Measurements from ENCODE around the gene RNF149.
A peak's percentile ranks its signal among the peaks of the same experiment; 100 is the strongest.
"Not testable (repeated sequence)": the region's sequence is repeated elsewhere in the genome, so short reads cannot be mapped to it uniquely, and the experiment has no call there.

RNF149 gene

DNA sequence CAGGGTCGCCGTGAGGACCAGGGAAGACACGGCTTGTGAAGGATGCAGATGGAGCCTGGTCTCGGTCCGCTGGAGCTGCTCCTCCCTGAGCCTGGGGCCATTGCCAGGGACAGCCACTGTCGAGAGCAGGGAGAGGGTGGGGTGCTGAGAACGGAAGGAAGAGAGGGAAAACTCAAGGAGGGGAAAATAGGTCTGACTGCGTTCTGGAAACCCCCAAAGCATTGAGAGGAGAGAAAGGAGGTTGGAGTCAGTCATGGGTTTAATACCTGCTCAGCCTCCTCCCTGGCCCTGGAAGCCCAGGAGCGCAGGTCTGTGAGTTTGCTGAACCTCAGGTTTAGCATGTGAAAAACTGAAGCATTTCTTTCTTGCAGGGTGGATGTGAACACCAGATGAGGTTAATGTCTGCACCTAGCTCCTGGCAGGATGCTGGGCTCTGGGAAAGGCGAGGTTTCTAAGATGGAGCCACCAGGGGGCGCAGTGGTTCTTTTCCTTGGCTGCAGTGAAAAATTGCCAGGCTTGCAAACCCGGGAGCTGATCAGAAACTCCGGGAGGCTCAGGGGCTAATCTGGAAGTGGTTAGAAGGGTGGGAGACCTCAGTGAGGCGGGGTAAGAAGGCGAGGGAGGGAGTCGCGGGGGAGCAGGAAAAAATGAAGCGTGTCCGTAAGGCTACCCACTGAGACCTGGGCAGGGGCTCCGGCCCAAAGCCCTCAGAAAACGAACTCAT lies 33.6 kb upstream of the RNF149 start:
- Mint-ChIP-seq H3K4me3 (no peak overlapping the region), H3K27ac (no peak overlapping the region), H3K9me3 (no peaks in the 10 kb centered on the region), H3K4me1 (ENCODE audit: low read depth) (peaks cover 18% of the 10 kb centered on the region), H3K36me3 (ENCODE audit: low read depth) (no peaks in the 10 kb centered on the region), H3K27me3 (no peaks in the 10 kb centered on the region)
- peak; percentile 84 for DNase-seq

DNA sequence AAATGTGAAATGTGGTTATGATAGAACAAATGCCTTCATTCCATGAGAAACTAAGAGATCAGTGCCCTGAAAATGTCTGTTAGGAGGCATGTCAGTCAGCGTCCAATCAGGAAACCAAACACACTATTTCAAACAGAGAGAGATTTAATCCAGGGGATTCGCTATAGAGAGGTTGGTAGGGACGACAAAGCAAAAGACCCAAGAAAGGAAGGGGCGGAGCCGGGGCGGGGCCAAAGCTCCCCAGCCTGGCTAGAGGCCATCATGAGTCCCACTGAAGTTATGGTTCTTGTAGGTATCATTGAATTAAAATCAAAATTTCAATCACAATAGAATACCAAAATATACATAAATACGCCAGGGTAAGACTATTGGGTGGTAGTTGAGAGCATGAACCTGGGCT lies 32.9 kb upstream of the RNF149 start:
- no peaks in the 10 kb centered on the region for H3K9me3 Mint-ChIP-seq
- no peak overlapping the region for H3K27ac Mint-ChIP-seq
- DNase-seq: peak; percentile 54
- H3K27me3 Mint-ChIP-seq: no peaks in the 10 kb centered on the region
- H3K36me3 Mint-ChIP-seq (ENCODE audit: low read depth): no peaks in the 10 kb centered on the region
- H3K4me3 Mint-ChIP-seq: no peak overlapping the region
- H3K4me1 Mint-ChIP-seq (ENCODE audit: low read depth): peaks cover 18% of the 10 kb centered on the region

DNA sequence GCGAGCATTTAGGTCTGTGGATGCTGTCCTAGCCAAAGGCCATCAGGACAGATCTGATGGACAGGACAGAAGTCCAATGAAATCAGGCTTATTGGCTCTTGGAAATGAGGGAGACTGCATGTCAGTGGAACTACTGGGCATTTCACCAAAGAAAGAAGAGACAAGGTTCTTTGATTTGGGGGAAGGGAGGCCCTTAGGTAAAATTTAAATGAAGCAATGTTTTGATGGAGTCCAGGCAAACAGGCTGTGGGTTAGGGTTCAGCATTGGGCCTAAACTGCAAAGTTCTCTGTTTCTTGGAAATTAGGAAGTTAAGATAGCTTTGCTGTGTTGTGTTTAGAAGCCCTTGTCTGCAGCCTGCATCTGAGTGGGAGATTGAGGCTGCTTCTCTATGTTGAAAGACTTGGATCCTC lies 31.6 kb upstream of the RNF149 start:
- Mint-ChIP-seq H3K27ac (no peak overlapping the region), H3K4me3 (no peak overlapping the region), H3K27me3 (no peaks in the 10 kb centered on the region), H3K9me3 (no peaks in the 10 kb centered on the region), H3K4me1 (ENCODE audit: low read depth) (peaks cover 18% of the 10 kb centered on the region), H3K36me3 (ENCODE audit: low read depth) (no peaks in the 10 kb centered on the region)
- no peak for DNase-seq

DNA sequence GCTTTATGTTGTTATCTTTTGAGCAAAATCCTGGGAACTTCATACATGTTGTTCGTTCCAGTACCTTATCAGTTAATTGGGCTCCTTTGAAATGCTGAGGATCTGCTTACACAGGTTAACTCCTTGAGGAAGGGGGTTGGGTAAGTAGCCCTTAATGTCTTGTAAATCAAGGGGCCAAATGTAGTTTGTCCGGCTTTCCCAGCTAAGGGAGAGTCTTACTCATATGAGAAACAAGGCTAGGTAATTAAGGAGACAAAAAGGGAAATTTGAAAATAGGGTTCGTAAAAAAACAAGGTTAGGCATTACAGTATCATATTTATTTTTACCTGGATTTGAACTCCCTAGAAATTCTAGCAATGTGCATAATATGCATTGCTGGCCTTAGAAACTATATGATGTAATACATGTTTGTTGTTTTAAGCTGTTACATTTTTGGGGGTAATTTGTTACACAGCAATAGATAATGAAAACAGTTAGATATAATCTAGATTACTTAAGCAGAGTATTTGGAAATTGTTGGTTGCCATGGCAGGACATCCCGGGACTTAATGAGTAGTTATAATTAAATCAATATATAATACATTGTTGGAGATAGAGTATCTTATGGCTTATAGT lies 30.9 kb upstream of the RNF149 start:
- Mint-ChIP-seq H3K27me3 (no peaks in the 10 kb centered on the region), H3K4me3 (no peak overlapping the region), H3K9me3 (no peaks in the 10 kb centered on the region), H3K27ac (no peak overlapping the region), H3K4me1 (ENCODE audit: low read depth) (peaks cover 18% of the 10 kb centered on the region), H3K36me3 (ENCODE audit: low read depth) (no peaks in the 10 kb centered on the region)
- no peak for DNase-seq

DNA sequence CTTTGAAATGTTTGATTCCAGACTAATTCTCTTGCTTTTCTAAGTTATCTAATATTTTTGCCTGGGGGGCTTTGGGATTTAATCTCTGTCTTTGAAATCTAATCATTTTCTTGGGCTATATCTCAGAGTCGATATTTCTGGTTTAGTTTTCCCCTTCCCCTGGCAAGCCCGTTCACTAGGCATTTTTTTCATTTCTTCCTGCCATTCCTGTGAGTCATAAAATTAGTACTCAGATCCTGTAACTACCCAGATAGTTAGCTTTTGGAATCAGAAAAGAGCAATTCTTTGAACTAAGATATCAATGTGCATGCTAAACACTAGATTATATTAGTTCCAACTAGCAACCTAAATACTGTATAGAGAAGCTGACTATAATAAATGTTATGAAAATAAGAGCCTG lies 29.4 kb upstream of the RNF149 start:
- no peaks in the 10 kb centered on the region for H3K9me3 Mint-ChIP-seq
- H3K4me3 Mint-ChIP-seq: no peak overlapping the region
- peaks cover 29% of the 10 kb centered on the region for H3K4me1 Mint-ChIP-seq (ENCODE audit: low read depth)
- no peaks in the 10 kb centered on the region for H3K27me3 Mint-ChIP-seq
- no peak overlapping the region for H3K27ac Mint-ChIP-seq
- no peak for DNase-seq
- H3K36me3 Mint-ChIP-seq (ENCODE audit: low read depth): no peaks in the 10 kb centered on the region

DNA sequence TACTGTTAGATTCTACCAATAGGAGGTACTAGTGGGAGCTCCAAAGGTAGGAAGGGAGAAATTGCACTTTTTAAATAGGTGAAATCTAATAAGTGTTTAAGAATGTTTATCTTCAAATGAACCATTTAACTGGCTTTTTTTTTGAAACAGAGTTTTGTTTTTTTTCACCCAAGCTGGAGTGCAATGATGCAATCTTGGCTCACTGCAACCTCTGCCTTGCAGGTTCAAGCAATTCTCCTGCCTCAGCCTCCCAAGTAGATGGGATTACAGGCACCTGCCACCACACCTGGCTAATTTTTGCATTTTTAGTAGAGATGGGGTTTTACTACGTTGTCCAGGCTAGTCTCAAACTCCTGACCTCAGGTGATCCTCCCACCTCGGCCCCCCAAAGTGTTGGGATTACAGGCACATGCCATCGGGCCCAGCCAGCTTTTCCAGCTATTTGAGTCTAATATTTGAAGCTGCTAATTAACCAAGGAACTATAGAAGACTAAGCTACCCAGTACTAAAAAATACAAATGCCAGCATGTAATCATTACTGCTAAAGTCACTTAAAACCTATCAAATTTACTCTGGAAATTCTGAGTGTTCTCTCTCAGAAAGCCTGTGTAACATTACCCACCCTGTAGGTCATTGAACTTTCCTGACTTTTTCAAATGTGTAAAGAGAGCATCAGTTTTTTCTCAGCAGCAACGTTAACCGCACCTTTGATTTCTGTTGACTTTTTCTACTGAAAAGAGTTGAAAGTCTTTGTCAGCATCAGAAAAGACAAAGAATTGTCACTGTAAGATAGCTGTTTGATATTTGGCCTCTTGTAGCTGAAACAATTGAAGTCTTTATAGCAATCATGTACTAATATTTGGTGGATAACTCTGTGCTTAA lies 24.6 kb upstream of the RNF149 start:
- no peaks in the 10 kb centered on the region for H3K36me3 Mint-ChIP-seq (ENCODE audit: low read depth)
- peak overlapping the region; percentile 3 for H3K27ac Mint-ChIP-seq
- H3K4me1 Mint-ChIP-seq (ENCODE audit: low read depth): peaks cover 22% of the 10 kb centered on the region

DNA sequence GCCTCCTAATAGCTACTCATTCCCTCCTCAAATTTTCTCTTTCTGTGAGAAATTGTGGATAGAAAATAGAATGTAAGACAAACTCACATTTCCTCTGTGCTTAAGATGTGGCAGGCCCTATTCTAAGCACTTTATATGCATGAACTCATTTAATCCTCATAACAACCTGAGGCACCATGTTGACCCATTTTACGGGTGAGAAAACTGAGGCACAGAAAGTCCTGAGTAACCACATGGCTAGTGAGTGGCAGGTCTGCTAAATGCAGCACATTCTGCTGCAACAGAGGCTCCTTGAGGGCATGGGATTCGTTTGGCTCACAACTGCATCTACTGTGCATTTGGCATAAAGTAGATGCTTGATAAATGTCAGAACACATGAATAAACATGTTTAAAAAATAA lies 22.7 kb upstream of the RNF149 start:
- DNase-seq: no peak
- H3K27ac Mint-ChIP-seq: peak overlapping the region; percentile 85
- no peaks in the 10 kb centered on the region for H3K9me3 Mint-ChIP-seq
- H3K36me3 Mint-ChIP-seq (ENCODE audit: low read depth): no peaks in the 10 kb centered on the region
- H3K4me3 Mint-ChIP-seq: no peak overlapping the region
- H3K27me3 Mint-ChIP-seq: no peaks in the 10 kb centered on the region
- peaks cover 22% of the 10 kb centered on the region for H3K4me1 Mint-ChIP-seq (ENCODE audit: low read depth)

More for the DNA sequence above, 24.6 kb upstream of the RNF149 start:
- no peaks in the 10 kb centered on the region for H3K9me3 Mint-ChIP-seq
- no peak overlapping the region for H3K4me3 Mint-ChIP-seq
- no peak for DNase-seq
- no peaks in the 10 kb centered on the region for H3K27me3 Mint-ChIP-seq

DNA sequence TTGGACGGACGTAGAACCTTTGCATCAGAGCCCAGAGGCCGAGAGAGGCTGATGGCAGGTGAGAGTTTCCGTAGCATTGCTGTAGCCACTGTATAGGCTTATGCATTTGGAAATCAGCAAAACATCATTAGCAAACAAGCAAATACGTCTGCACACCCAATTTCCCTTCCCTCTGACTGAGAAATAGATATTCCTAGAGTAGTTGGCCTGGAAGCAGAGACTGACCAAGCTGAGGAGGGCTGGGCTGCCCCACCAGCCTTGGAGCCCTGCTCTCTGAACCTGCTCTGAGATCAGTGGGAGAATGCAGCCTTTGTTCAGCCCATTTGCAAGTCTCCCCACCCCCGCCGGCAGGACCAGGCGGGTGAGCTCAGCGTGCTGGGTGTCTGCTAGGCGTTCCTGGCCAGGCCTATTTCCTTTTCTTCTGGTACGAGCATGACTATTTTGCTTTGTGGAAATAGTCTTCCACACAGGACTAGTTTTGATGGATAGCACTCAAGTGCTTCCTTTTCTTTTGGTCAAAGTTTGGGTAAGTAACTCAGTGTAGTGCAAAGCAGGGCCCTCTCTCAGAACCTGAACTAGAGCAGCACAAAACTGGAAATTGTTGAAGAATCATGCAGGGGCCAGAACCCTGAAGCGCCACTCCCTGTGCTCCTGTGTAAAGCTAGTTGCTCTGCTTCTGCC lies 21.9 kb upstream of the RNF149 start:
- no peaks in the 10 kb centered on the region for H3K36me3 Mint-ChIP-seq (ENCODE audit: low read depth)
- no peaks in the 10 kb centered on the region for H3K9me3 Mint-ChIP-seq
- H3K4me1 Mint-ChIP-seq (ENCODE audit: low read depth): peaks cover 22% of the 10 kb centered on the region
- peak overlapping the region; percentile 85 for H3K27ac Mint-ChIP-seq
- no peaks in the 10 kb centered on the region for H3K27me3 Mint-ChIP-seq
- DNase-seq: peak; percentile 64
- H3K4me3 Mint-ChIP-seq: peak overlapping the region; percentile 31

DNA sequence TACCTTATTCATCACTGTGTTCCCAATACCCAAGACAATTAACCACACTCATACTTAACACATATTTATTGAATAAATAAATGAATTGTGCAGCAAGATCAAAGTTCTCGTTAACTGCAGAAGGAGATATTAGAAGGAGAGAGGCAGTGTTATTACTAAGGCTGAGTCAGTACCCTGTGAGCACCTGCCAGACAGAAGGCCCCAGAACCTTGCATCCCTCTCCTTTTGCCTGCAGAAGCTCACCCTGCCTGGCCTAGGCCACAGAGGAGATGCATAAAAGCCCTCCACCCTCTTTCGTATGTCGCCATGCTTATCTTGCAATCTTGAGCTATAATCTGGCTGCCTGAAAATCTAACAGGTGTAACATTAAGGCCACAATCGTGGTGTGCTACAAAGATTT lies 20.5 kb upstream of the RNF149 start:
- H3K4me1 Mint-ChIP-seq (ENCODE audit: low read depth): peaks cover 22% of the 10 kb centered on the region
- H3K27me3 Mint-ChIP-seq: no peaks in the 10 kb centered on the region
- no peaks in the 10 kb centered on the region for H3K9me3 Mint-ChIP-seq
- no peak overlapping the region for H3K4me3 Mint-ChIP-seq
- no peaks in the 10 kb centered on the region for H3K36me3 Mint-ChIP-seq (ENCODE audit: low read depth)
- no peak overlapping the region for H3K27ac Mint-ChIP-seq
- no peak for DNase-seq

DNA sequence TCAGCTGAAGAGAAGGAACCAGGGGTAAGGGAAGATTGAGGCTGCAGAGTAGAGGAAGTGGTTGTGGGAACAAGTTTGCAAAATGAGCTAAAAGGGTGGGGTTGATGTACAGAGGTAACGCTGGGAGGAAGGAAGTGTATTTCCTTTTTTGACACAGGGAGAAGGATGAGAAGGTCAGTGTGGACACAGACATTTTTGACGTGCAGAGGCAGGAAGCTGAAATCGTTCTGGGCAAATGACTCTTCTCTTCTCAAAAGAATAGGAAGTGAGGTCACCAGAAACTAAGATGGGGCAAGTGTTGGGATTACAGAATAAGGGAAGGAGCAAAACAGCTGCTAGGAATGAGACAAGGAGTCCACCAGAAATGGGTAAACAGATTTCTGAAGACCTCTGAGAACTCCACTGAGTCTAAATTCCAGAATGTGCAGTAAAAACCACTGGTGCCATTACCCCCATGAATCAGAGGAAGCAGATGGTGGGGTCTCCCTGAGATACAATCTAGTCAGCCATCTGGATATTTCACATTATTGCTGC lies 20.0 kb upstream of the RNF149 start:
- H3K9me3 Mint-ChIP-seq: no peaks in the 10 kb centered on the region
- no peak overlapping the region for H3K4me3 Mint-ChIP-seq
- H3K4me1 Mint-ChIP-seq (ENCODE audit: low read depth): peaks cover 17% of the 10 kb centered on the region
- no peaks in the 10 kb centered on the region for H3K36me3 Mint-ChIP-seq (ENCODE audit: low read depth)
- DNase-seq: no peak
- no peaks in the 10 kb centered on the region for H3K27me3 Mint-ChIP-seq
- no peak overlapping the region for H3K27ac Mint-ChIP-seq

DNA sequence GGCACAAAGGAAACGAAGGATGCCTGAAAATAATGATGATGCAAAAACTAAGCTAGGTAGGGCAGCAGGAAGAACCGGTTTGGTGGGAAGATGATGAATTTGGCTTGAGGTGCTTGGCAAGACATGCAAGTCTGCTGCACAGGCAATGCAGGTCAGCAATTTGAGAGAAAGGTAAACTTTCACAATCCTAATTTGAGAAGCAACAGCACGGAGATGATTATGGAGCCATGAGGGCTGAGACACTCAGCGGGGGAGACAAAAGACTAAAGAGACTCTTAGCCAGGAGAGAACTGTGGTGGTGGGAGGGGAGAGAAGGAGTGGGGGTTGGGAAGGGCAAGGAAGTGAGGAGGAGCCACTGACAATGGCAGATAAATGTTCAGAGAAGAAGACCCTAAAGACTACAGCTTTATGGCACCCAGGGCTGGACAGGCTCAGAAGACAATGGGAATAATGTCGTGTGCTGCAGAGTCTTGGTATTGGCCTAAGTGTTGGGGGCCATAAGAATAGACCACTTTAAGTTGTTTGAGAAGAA lies 19.4 kb upstream of the RNF149 start:
- DNase-seq: no peak
- H3K27me3 Mint-ChIP-seq: no peaks in the 10 kb centered on the region
- no peak overlapping the region for H3K27ac Mint-ChIP-seq
- H3K9me3 Mint-ChIP-seq: no peaks in the 10 kb centered on the region
- no peaks in the 10 kb centered on the region for H3K36me3 Mint-ChIP-seq (ENCODE audit: low read depth)
- H3K4me1 Mint-ChIP-seq (ENCODE audit: low read depth): peaks cover 12% of the 10 kb centered on the region
- no peak overlapping the region for H3K4me3 Mint-ChIP-seq

DNA sequence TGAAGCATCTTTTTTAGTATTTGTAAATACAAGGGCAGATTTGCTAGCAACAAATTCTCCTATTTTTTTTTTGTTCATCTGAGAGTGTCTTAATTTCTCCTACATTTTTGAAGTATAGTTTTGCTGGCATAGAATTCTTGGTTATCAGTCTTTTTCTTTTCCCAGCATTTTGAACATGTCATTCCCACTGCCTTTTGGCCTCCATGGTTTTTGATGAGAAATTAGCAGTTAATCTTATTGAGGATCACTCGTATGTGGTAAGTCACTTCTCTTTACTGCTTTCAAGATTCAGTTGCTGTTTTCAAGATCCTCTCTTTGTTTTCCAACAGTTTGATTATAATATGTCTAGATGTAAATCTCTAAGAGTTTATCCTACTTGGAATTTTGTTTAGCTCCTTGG lies 16.9 kb upstream of the RNF149 start:
- Mint-ChIP-seq H3K27ac (no peak overlapping the region), H3K4me3 (no peak overlapping the region), H3K4me1 (ENCODE audit: low read depth) (peaks cover 1% of the 10 kb centered on the region), H3K36me3 (ENCODE audit: low read depth) (no peaks in the 10 kb centered on the region), H3K9me3 (no peaks in the 10 kb centered on the region), H3K27me3 (no peaks in the 10 kb centered on the region)
- no peak for DNase-seq

DNA sequence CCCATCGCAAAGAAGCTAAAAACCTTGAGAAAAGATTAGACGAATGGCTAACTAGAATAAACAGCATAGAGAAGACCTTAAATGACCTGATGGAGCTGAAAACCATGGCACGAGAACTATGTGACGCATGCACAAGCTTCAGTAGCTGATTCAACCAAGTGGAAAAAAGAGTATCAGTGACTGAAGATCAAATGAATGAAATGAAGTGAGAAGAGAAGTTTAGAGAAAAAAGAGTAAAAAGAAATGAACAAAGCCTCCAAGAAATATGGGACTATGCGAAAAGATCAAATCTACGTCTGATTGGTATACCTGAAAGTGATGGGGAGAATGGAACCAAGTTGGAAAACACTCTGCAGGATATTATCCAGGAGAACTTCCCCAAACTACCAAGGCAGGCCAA lies 8.1 kb upstream of the RNF149 start:
- not testable (repeated sequence) for H3K9me3 Mint-ChIP-seq; H3K27ac Mint-ChIP-seq; DNase-seq; H3K36me3 Mint-ChIP-seq (ENCODE audit: low read depth); H3K4me3 Mint-ChIP-seq; H3K27me3 Mint-ChIP-seq
- peaks cover 26% of the 10 kb centered on the region for H3K4me1 Mint-ChIP-seq (ENCODE audit: low read depth)

DNA sequence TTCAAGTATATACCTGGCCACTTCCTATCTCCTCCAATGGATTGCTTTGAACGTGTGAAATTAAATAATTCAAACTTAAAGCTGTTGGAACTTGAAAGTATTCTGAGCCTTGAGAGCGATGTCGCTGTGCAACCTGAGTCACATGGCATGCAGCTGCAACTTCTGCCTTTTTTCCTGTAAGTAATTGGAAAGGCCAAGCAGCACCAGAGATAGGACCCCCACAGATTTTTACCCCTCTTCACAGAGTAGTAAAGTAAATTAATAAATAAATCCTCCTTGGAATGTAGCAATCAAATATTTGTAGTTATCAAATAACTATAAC lies 3.2 kb upstream of the RNF149 start:
- Mint-ChIP-seq H3K4me3 (no peak overlapping the region), H3K9me3 (no peaks in the 10 kb centered on the region), H3K27ac (no peak overlapping the region), H3K27me3 (no peaks in the 10 kb centered on the region), H3K4me1 (ENCODE audit: low read depth) (peaks cover 64% of the 10 kb centered on the region), H3K36me3 (ENCODE audit: low read depth) (peaks cover 11% of the 10 kb centered on the region)
- no peak for DNase-seq

Data from activated T-cell treated with anti-CD3 and anti-CD28 coated beads, Interleukin-2, amount 50 U/mL, for 24 hours (primary cell).